ENCODE data around the gene NDUFA3. TPM values are rescaled to one million over a fixed set of nuclear protein-coding genes. Genes with fewer than 3 reads are reported as not detected.

NDUFA3 gene
- total RNA-seq, 1 experiment from 2014 or later = 128 TPM

GRCh38 chr19:54104998-54105715 is 2.5 kb downstream of the NDUFA3 start:
- CTCF ChIA-PET = interaction anchor here (0.7 kb wide), 1 partner anchor 51 kb away, joined by 4 read pairs; no protein-coding TSS in a partner anchor
- H3K36me3 Mint-ChIP-seq (ENCODE audit: insufficient read depth, unreplicated experiment) = peaks cover 48% of the 10 kb centered on the region
- BruUV-seq (replicated peaks) = no TSS peak

GRCh38 chr19:54105796-54106195 is 3.1 kb downstream of the NDUFA3 start:
- ChIA-PET POLR2A (interaction anchor here (2.1 to 2.5 kb wide), 2 partner anchors 10 to 31 kb away, joined by 4 to 11 read pairs; partner anchors contain the start of genes PRPF31 and TFPT), CTCF (no interaction called here)
- BruUV-seq (replicated peaks) = no TSS peak
- Mint-ChIP-seq H3K27ac (ENCODE audit: low read depth, unreplicated experiment) (peak overlapping the region; percentile 37), H3K4me3 (ENCODE audit: unreplicated experiment) (peak overlapping the region; percentile 16), H3K4me1 (ENCODE audit: insufficient read depth, unreplicated experiment) (peaks cover 11% of the 10 kb centered on the region), H3K27me3 (ENCODE audit: insufficient read depth, unreplicated experiment) (no peaks in the 10 kb centered on the region), H3K36me3 (ENCODE audit: insufficient read depth, unreplicated experiment) (peaks cover 54% of the 10 kb centered on the region), H3K9me3 (ENCODE audit: unreplicated experiment) (no peaks in the 10 kb centered on the region)
- intact Hi-C loops (cut with micrococcal nuclease) = loop anchor here (10.0 kb wide), 1 partner anchor 241 kb away; the partner anchor contains the start of gene MYADM
- DNase-seq (ENCODE audit: unreplicated experiment) = no peak
- TF ChIP-seq CTCF (IDR thresholded peaks at IDR 0.05; ENCODE audit: unreplicated experiment) = no peak

More at GRCh38 chr19:54104998-54105715, 2.5 kb downstream of the NDUFA3 start:
- Mint-ChIP-seq H3K27me3 (ENCODE audit: insufficient read depth, unreplicated experiment) (no peaks in the 10 kb centered on the region), H3K4me3 (ENCODE audit: unreplicated experiment) (peak overlapping the region; percentile 99), H3K27ac (ENCODE audit: low read depth, unreplicated experiment) (peak overlapping the region; percentile 37), H3K9me3 (ENCODE audit: unreplicated experiment) (no peaks in the 10 kb centered on the region), H3K4me1 (ENCODE audit: insufficient read depth, unreplicated experiment) (peaks cover 11% of the 10 kb centered on the region)
- POLR2A ChIA-PET = interaction anchor here (2.5 to 4.0 kb wide), 2 partner anchors 11 kb away, joined by 11 to 45 read pairs; partner anchors contain the start of genes PRPF31 and TFPT
- no peak for DNase-seq (ENCODE audit: unreplicated experiment)
- intact Hi-C loops (cut with micrococcal nuclease) = loop anchor here (10.0 kb wide), 1 partner anchor 240 kb away; the partner anchor contains the start of gene MYADM
- TF ChIP-seq CTCF (IDR thresholded peaks at IDR 0.05; ENCODE audit: unreplicated experiment) = no peak

GRCh38 chr19:54106716-54107115 is 4.1 kb downstream of the NDUFA3 start:
- Mint-ChIP-seq H3K36me3 (ENCODE audit: insufficient read depth, unreplicated experiment) (peaks cover 61% of the 10 kb centered on the region), H3K4me1 (ENCODE audit: insufficient read depth, unreplicated experiment) (peaks cover 11% of the 10 kb centered on the region), H3K27ac (ENCODE audit: low read depth, unreplicated experiment) (no peak overlapping the region), H3K27me3 (ENCODE audit: insufficient read depth, unreplicated experiment) (no peaks in the 10 kb centered on the region), H3K4me3 (ENCODE audit: unreplicated experiment) (no peak overlapping the region), H3K9me3 (ENCODE audit: unreplicated experiment) (no peaks in the 10 kb centered on the region)
- BruUV-seq (replicated peaks) = no TSS peak
- CTCF ChIA-PET = interaction anchor here (0.6 to 0.7 kb wide), 2 partner anchors 80 to 255 kb away, joined by 3 read pairs; no protein-coding TSS in a partner anchor
- DNase-seq (ENCODE audit: unreplicated experiment) = no peak
- intact Hi-C loops (cut with micrococcal nuclease) = loop anchor here (10.0 kb wide), 1 partner anchor 242 kb away; the partner anchor contains the start of gene MYADM
- POLR2A ChIA-PET = interaction anchor here (2.1 to 2.5 kb wide), 2 partner anchors 9 to 30 kb away, joined by 4 to 11 read pairs; partner anchors contain the start of genes PRPF31 and TFPT
- no peak for TF ChIP-seq CTCF (IDR thresholded peaks at IDR 0.05; ENCODE audit: unreplicated experiment)

GRCh38 chr19:54107876-54108490 is 5.3 kb downstream of the NDUFA3 start:
- peaks cover 11% of the 10 kb centered on the region for H3K4me1 Mint-ChIP-seq (ENCODE audit: insufficient read depth, unreplicated experiment)
- POLR2A ChIA-PET = no interaction called here
- H3K27ac Mint-ChIP-seq (ENCODE audit: low read depth, unreplicated experiment) = no peak overlapping the region
- no TSS peak for BruUV-seq (replicated peaks)
- no peak for DNase-seq (ENCODE audit: unreplicated experiment)
- no peaks in the 10 kb centered on the region for H3K27me3 Mint-ChIP-seq (ENCODE audit: insufficient read depth, unreplicated experiment)
- H3K9me3 Mint-ChIP-seq (ENCODE audit: unreplicated experiment) = no peaks in the 10 kb centered on the region
- intact Hi-C loops (cut with micrococcal nuclease) = loop anchor here (10.0 kb wide), 1 partner anchor 243 kb away; the partner anchor contains the start of gene MYADM
- CTCF ChIA-PET = interaction anchor here (0.5 to 0.9 kb wide), 3 partner anchors 17 to 1525 kb away, joined by 3 to 5 read pairs (median 5); partner anchors contain the start of gene MBOAT7
- no peak overlapping the region for H3K4me3 Mint-ChIP-seq (ENCODE audit: unreplicated experiment)
- H3K36me3 Mint-ChIP-seq (ENCODE audit: insufficient read depth, unreplicated experiment) = peaks cover 71% of the 10 kb centered on the region
- TF ChIP-seq CTCF (IDR thresholded peaks at IDR 0.05; ENCODE audit: unreplicated experiment) = no peak
